Thoracic aorta (tissue), 2 donors: Measurements from ENCODE around the gene IQCE. TPM values are rescaled to one million over a fixed set of nuclear protein-coding genes. Genes with fewer than 3 reads are reported as not detected.
A peak's percentile ranks its signal among the peaks of the same experiment; 100 is the strongest.

ENCODE experiments used
- ATAC-seq: fragments of 150-250 bp; one replicate; pipeline ENCODE4 v1.8.0; 2017; ENCODE audit warnings: low read depth; ENCODE audit not compliant: insufficient number of reproducible peaks, low FRiP score
- DNase-seq: peaks from one replicate; pipeline ENCODE4 v3.0.0-alpha.2; 2020; ENCODE audit warnings: low spot score
- H3K27ac ChIP-seq, 2 donors: fragments of 200-600 bp; sonication (generic); 1 replicate in 1 of 2; 2 replicates in 1 of 2; pipeline ENCODE4 v1.5.1; 2016; ENCODE audit warnings: mild to moderate bottlenecking in 2 of 2, moderate library complexity in 2 of 2
- H3K27me3 ChIP-seq: fragments of 200-600 bp; sonication (generic); replicated peaks from 2 replicates; pipeline ENCODE4 v1.6.0; 2016; ENCODE audit warnings: mild to moderate bottlenecking; ENCODE audit not compliant: insufficient read depth
- H3K36me3 ChIP-seq: fragments of 200-600 bp; sonication (generic); one replicate; pipeline ENCODE4 v1.5.1; 2016
- H3K4me1 ChIP-seq, 2 donors: fragments of 200-600 bp; sonication (generic); 1 replicate in 1 of 2; 2 replicates in 1 of 2; pipeline versions ENCODE4 v1.5.1 to v1.6.0; 2016; ENCODE audit warnings: low read depth in 2 of 2, mild to moderate bottlenecking in 1 of 2; ENCODE audit not compliant: control insufficient read depth in 1 of 2
- H3K4me3 ChIP-seq: fragments of 200-600 bp; sonication (generic); 2 replicates; pipeline ENCODE4 v1.5.1; 2016; ENCODE audit warnings: mild to moderate bottlenecking
- H3K9me3 ChIP-seq: fragments of 200-600 bp; sonication (generic); 2 replicates; pipeline ENCODE4 v1.5.1; 2016
- CTCF ChIP-seq: fragments of 200-600 bp; sonication (generic); IDR thresholded peaks from one replicate; pipeline ENCODE4 v1.5.1; 2019; ENCODE audit warnings: antibody characterized with exemption
- total RNA-seq, 2 donors: library from RNA; depleted of rRNA; stranded (reverse); fragments of >200 nt; gene quantifications; one replicate each; pipeline versions ENCODE4 v1.1.0 to v1.2.3, GENCODE V29; 2016

IQCE gene
- total RNA-seq, 2 donors from 2014 or later, result 10.6 to 40.1 TPM

- no peak for ATAC-seq
- Histone ChIP-seq H3K27me3 (no peaks in the 10 kb centered on the region), H3K36me3 (no peaks in the 10 kb centered on the region), H3K4me3 (no peak overlapping the region), H3K27ac (peak overlapping the region in 1 of 2 donors; percentile 35), H3K4me1 (peaks cover 6 to 9% of the 10 kb centered on the region in 2 donors), H3K9me3 (no peaks in the 10 kb centered on the region)
- no peak for TF ChIP-seq CTCF
- no peak for DNase-seq
Measured at GRCh38 chr7:2511769-2512168, 47.0 kb upstream of the IQCE start.

- H3K4me3 ChIP-seq, result no peak overlapping the region
- DNase-seq, result no peak
- no peak overlapping the region for H3K27ac ChIP-seq
- TF ChIP-seq CTCF, result no peak
- H3K27me3 ChIP-seq, result no peaks in the 10 kb centered on the region
- ATAC-seq, result no peak
- H3K9me3 ChIP-seq, result no peaks in the 10 kb centered on the region
- peaks cover 6 to 9% of the 10 kb centered on the region in 2 donors for H3K4me1 ChIP-seq
- H3K36me3 ChIP-seq, result no peaks in the 10 kb centered on the region
Measured at GRCh38 chr7:2512179-2512661, 46.6 kb upstream of the IQCE start.

GRCh38 chr7:2512713-2513112, 46.1 kb upstream of the IQCE start:
- ATAC-seq, result no peak
- Histone ChIP-seq H3K27me3 (no peaks in the 10 kb centered on the region), H3K27ac (no peak overlapping the region), H3K9me3 (no peaks in the 10 kb centered on the region), H3K4me3 (no peak overlapping the region), H3K36me3 (no peaks in the 10 kb centered on the region), H3K4me1 (peaks cover 6 to 9% of the 10 kb centered on the region in 2 donors)
- no peak for DNase-seq
- no peak for TF ChIP-seq CTCF

GRCh38 chr7:2513702-2514101, 45.1 kb upstream of the IQCE start:
- Histone ChIP-seq H3K9me3 (no peaks in the 10 kb centered on the region), H3K36me3 (no peaks in the 10 kb centered on the region), H3K27ac (no peak overlapping the region), H3K27me3 (no peaks in the 10 kb centered on the region), H3K4me3 (no peak overlapping the region), H3K4me1 (peaks cover 0 to 9% of the 10 kb centered on the region in 2 donors)
- ATAC-seq (no peak), DNase-seq (no peak)
- TF ChIP-seq CTCF, result no peak

GRCh38 chr7:2514473-2515423, 44.0 kb upstream of the IQCE start:
- Histone ChIP-seq H3K36me3 (no peaks in the 10 kb centered on the region), H3K9me3 (no peaks in the 10 kb centered on the region)
- no peak for TF ChIP-seq CTCF

More at GRCh38 chr7:2514473-2515423, 44.0 kb upstream of the IQCE start:
- H3K27ac ChIP-seq, result no peak overlapping the region
- no peak overlapping the region for H3K4me3 ChIP-seq
- DNase-seq, result no peak
- ATAC-seq, result no peak
- no peaks in the 10 kb centered on the region for H3K27me3 ChIP-seq
- H3K4me1 ChIP-seq, result peaks cover 5 to 9% of the 10 kb centered on the region in 2 donors
